ENCODE measurements around the gene ZNF678. TPM values are rescaled to one million over a fixed set of nuclear protein-coding genes. Genes with fewer than 3 reads are reported as not detected.

Gene ZNF678
- total RNA-seq, 1 donor from 2014 or later = 15.2 TPM

DNA sequence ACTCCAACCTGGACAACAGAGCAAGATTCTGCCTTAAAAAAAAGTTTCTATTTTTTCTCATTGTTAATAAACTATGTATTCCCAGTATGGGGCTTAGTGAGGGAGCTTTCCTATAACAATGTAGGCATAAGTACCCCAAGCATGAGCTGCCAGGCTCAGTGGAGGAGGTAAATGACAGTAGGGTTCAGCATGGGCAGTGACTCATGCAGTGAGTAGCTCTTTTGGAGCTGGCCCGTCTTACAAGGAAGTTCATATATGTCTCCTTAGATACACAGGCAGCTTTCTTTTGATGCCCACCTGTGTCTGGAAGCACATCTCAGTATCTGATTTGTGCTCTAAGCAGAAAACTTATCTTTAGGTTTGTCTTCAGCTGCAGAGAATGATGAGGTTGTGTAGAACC, 57.9 kb downstream of the ZNF678 start:
- Histone ChIP-seq H3K9me3 (peaks cover 7% of the 10 kb centered on the region), H3K27ac (no peak overlapping the region), H3K4me3 (no peak overlapping the region), H3K4me1 (no peaks in the 10 kb centered on the region), H3K36me3 (peaks cover 0 to under 1% of the 10 kb centered on the region in 2 donors), H3K27me3 (no peaks in the 10 kb centered on the region)
- TF ChIP-seq POLR2A (IDR thresholded peaks at IDR 0.05) (no peak), POLR2AphosphoS5 (IDR thresholded peaks at IDR 0.05; ENCODE audit: insufficient read depth in 1 of 2, low read depth in 1 of 2) (no peak)
- TF ChIP-seq, protein P1, sequence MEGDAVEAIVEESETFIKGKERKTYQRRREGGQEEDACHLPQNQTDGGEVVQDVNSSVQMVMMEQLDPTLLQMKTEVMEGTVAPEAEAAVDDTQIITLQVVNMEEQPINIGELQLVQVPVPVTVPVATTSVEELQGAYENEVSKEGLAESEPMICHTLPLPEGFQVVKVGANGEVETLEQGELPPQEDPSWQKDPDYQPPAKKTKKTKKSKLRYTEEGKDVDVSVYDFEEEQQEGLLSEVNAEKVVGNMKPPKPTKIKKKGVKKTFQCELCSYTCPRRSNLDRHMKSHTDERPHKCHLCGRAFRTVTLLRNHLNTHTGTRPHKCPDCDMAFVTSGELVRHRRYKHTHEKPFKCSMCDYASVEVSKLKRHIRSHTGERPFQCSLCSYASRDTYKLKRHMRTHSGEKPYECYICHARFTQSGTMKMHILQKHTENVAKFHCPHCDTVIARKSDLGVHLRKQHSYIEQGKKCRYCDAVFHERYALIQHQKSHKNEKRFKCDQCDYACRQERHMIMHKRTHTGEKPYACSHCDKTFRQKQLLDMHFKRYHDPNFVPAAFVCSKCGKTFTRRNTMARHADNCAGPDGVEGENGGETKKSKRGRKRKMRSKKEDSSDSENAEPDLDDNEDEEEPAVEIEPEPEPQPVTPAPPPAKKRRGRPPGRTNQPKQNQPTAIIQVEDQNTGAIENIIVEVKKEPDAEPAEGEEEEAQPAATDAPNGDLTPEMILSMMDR (IDR thresholded peaks at IDR 0.05) = no peak
- peak in 1 of 2 donors; percentile 60 for DNase-seq (ENCODE audit: extremely low spot score in 2 of 2)
- intact Hi-C loops (cut with DNase I) = no loop called here

GRCh38 chr1:227622739-227623475, 59.6 kb downstream of the ZNF678 start:
- intact Hi-C loops (cut with DNase I) = no loop called here
- H3K36me3 ChIP-seq = no peaks in the 10 kb centered on the region
- TF ChIP-seq POLR2A (IDR thresholded peaks at IDR 0.05) = no peak
- no peak for TF ChIP-seq POLR2AphosphoS5 (IDR thresholded peaks at IDR 0.05; ENCODE audit: insufficient read depth in 1 of 2, low read depth in 1 of 2)
- TF ChIP-seq, protein P1 (IDR thresholded peaks at IDR 0.05) = no peak

GRCh38 chr1:227632325-227632724, 69.0 kb downstream of the ZNF678 start:
- no peaks in the 10 kb centered on the region for H3K27me3 ChIP-seq
- no peak overlapping the region for H3K4me3 ChIP-seq
- DNase-seq (ENCODE audit: extremely low spot score in 2 of 2) = no peak
- H3K4me1 ChIP-seq = no peaks in the 10 kb centered on the region
- intact Hi-C loops (cut with DNase I) = no loop called here
- H3K27ac ChIP-seq = no peak overlapping the region
- peaks cover 0 to 7% of the 10 kb centered on the region in 2 donors for H3K36me3 ChIP-seq
- H3K9me3 ChIP-seq = peaks cover 24% of the 10 kb centered on the region
- TF ChIP-seq, protein P1 (IDR thresholded peaks at IDR 0.05) = no peak
- TF ChIP-seq POLR2A (IDR thresholded peaks at IDR 0.05) = no peak
- no peak for TF ChIP-seq POLR2AphosphoS5 (IDR thresholded peaks at IDR 0.05; ENCODE audit: insufficient read depth in 1 of 2, low read depth in 1 of 2)

More at GRCh38 chr1:227622739-227623475, 59.6 kb downstream of the ZNF678 start:
- Histone ChIP-seq H3K4me3 (no peak overlapping the region), H3K4me1 (no peaks in the 10 kb centered on the region), H3K9me3 (peaks cover 7% of the 10 kb centered on the region), H3K27me3 (no peaks in the 10 kb centered on the region), H3K27ac (no peak overlapping the region)
- no peak for DNase-seq (ENCODE audit: extremely low spot score in 2 of 2)

GRCh38 chr1:227635596-227635995, 72.2 kb downstream of the ZNF678 start:
- TF ChIP-seq, protein P1 (IDR thresholded peaks at IDR 0.05) = no peak
- TF ChIP-seq POLR2AphosphoS5 (IDR thresholded peaks at IDR 0.05; ENCODE audit: insufficient read depth in 1 of 2, low read depth in 1 of 2) (no peak), POLR2A (IDR thresholded peaks at IDR 0.05) (no peak)
- Histone ChIP-seq H3K36me3 (peaks cover 0 to 7% of the 10 kb centered on the region in 2 donors), H3K4me1 (no peaks in the 10 kb centered on the region), H3K4me3 (no peak overlapping the region), H3K27me3 (no peaks in the 10 kb centered on the region), H3K27ac (no peak overlapping the region), H3K9me3 (peaks cover 35% of the 10 kb centered on the region)
- intact Hi-C loops (cut with DNase I) = no loop called here
- peak in 1 of 2 donors; percentile 58 for DNase-seq (ENCODE audit: extremely low spot score in 2 of 2)

DNA sequence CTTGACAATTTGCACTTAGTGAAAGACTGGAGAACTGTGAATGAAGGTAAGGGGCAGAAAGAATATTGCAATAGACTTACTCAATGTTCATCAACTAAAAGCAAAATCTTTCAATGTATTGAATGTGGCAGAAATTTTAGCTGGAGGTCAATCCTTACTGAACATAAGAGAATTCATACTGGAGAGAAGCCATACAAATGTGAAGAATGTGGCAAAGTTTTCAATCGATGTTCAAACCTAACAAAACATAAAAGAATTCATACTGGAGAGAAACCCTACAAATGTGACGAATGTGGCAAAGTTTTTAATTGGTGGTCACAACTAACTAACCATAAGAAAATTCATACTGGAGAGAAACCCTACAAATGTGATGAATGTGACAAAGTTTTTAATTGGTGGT, 91.1 kb downstream of the ZNF678 start:
- no peaks in the 10 kb centered on the region for H3K27me3 ChIP-seq
- H3K27ac ChIP-seq = no peak overlapping the region
- H3K4me3 ChIP-seq = no peak overlapping the region
- H3K4me1 ChIP-seq = no peaks in the 10 kb centered on the region
- intact Hi-C loops (cut with DNase I) = no loop called here
- peaks cover 8 to 56% of the 10 kb centered on the region in 2 donors for H3K36me3 ChIP-seq
- DNase-seq (ENCODE audit: extremely low spot score in 2 of 2) = no peak
- no peak for TF ChIP-seq POLR2A (IDR thresholded peaks at IDR 0.05)
- TF ChIP-seq POLR2AphosphoS5 (IDR thresholded peaks at IDR 0.05; ENCODE audit: insufficient read depth in 1 of 2, low read depth in 1 of 2) = no peak
- H3K9me3 ChIP-seq = peaks cover 88% of the 10 kb centered on the region
